Measurements from ENCODE around the gene STX1B. TPM values are rescaled to one million over a fixed set of nuclear protein-coding genes. Genes with fewer than 3 reads are reported as not detected.

The STX1B gene
- polyA plus RNA-seq, 1 donor (not counting 4 experiments of a cell fraction or from before 2014, with no cell fraction given): 0.34 TPM

DNA sequence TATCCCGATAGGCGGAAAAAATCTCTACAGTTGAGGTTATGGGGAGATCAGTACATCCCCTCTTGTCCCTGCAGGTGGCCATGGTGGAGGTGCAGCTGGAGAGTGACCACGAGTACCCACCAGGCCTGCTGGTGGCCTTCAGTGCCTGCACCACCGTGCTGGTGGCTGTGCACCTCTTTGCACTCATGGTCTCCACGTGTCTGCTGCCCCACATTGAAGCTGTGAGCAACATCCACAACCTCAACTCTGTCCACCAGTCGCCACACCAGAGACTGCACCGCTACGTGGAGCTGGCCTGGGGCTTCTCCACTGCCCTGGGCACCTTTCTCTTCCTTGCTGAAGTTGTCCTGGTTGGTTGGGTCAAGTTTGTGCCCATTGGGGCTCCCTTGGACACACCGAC, 57.3 kb downstream of the STX1B start:
- Histone ChIP-seq H3K9me1 (ENCODE audit: control insufficient read depth, extremely low read depth, insufficient read depth, low read length) (no peaks in the 10 kb centered on the region), H4K20me1 (ENCODE audit: control insufficient read depth, extremely low read depth, insufficient read depth, low read length) (no peaks in the 10 kb centered on the region), H3K27me3 (ENCODE audit: control insufficient read depth, extremely low read depth, insufficient read depth, low read length) (no peaks in the 10 kb centered on the region), H3K79me2 (ENCODE audit: control insufficient read depth, insufficient read depth, low read length) (no peaks in the 10 kb centered on the region), H3K4me2 (ENCODE audit: control insufficient read depth, extremely low read depth, insufficient read depth, low read depth, low read length) (no peak overlapping the region), H3K4me3 (ENCODE audit: control insufficient read depth in 2 of 3, extremely low read depth in 1 of 3, insufficient read depth in 2 of 3, low read depth in 1 of 3, low read length in 3 of 3) (no peak overlapping the region), H2AFZ (ENCODE audit: control insufficient read depth, low read length) (no peak overlapping the region), H3K36me3 (ENCODE audit: control insufficient read depth in 2 of 2, extremely low read depth in 1 of 2, insufficient read depth in 2 of 2, low read length in 2 of 2) (peaks cover 0 to 3% of the 10 kb centered on the region in 2 experiments), H3K4me1 (ENCODE audit: control insufficient read depth, extremely low read depth, insufficient read depth, low read length) (peaks cover 24% of the 10 kb centered on the region), H3K27ac (ENCODE audit: control insufficient read depth, insufficient read depth, low read length) (no peak overlapping the region), H3K9ac (ENCODE audit: control insufficient read depth, extremely low read depth, insufficient read depth, low read length) (no peak overlapping the region), H3K9me3 (ENCODE audit: control insufficient read depth, low read depth, low read length) (no peaks in the 10 kb centered on the region)
- TF ChIP-seq EZH2 (IDR thresholded peaks at IDR 0.05; ENCODE audit: low read length): no peak
- TF ChIP-seq, protein P1, sequence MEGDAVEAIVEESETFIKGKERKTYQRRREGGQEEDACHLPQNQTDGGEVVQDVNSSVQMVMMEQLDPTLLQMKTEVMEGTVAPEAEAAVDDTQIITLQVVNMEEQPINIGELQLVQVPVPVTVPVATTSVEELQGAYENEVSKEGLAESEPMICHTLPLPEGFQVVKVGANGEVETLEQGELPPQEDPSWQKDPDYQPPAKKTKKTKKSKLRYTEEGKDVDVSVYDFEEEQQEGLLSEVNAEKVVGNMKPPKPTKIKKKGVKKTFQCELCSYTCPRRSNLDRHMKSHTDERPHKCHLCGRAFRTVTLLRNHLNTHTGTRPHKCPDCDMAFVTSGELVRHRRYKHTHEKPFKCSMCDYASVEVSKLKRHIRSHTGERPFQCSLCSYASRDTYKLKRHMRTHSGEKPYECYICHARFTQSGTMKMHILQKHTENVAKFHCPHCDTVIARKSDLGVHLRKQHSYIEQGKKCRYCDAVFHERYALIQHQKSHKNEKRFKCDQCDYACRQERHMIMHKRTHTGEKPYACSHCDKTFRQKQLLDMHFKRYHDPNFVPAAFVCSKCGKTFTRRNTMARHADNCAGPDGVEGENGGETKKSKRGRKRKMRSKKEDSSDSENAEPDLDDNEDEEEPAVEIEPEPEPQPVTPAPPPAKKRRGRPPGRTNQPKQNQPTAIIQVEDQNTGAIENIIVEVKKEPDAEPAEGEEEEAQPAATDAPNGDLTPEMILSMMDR (optimal IDR thresholded peaks at IDR 0.05 in 1 of 3, IDR thresholded peaks at IDR 0.05 in 1 of 3, conservative IDR thresholded peaks at IDR 0.05 in 1 of 3; ENCODE audit: extremely low read depth in 1 of 3, insufficient read depth in 2 of 3, low read length in 3 of 3): no peak
- DNase-seq (ENCODE audit: low read depth, low spot score) (no peak), FAIRE-seq (no peak)
- dilution Hi-C loops (cut with MboI; ENCODE audit: extremely low pct_ligation_motif_present, low sequenced_read_pairs): no loop called here

GRCh38 chr16:30951750-30952149, 58.7 kb downstream of the STX1B start:
- FAIRE-seq (no peak), DNase-seq (ENCODE audit: low read depth, low spot score) (no peak)
- Histone ChIP-seq H3K4me1 (ENCODE audit: control insufficient read depth, extremely low read depth, insufficient read depth, low read length) (peaks cover 21% of the 10 kb centered on the region), H3K27ac (ENCODE audit: control insufficient read depth, insufficient read depth, low read length) (no peak overlapping the region), H4K20me1 (ENCODE audit: control insufficient read depth, extremely low read depth, insufficient read depth, low read length) (no peaks in the 10 kb centered on the region), H2AFZ (ENCODE audit: control insufficient read depth, low read length) (no peak overlapping the region), H3K9me3 (ENCODE audit: control insufficient read depth, low read depth, low read length) (no peaks in the 10 kb centered on the region), H3K9me1 (ENCODE audit: control insufficient read depth, extremely low read depth, insufficient read depth, low read length) (no peaks in the 10 kb centered on the region), H3K4me3 (ENCODE audit: control insufficient read depth in 2 of 3, extremely low read depth in 1 of 3, insufficient read depth in 2 of 3, low read depth in 1 of 3, low read length in 3 of 3) (no peak overlapping the region), H3K36me3 (ENCODE audit: control insufficient read depth in 2 of 2, extremely low read depth in 1 of 2, insufficient read depth in 2 of 2, low read length in 2 of 2) (peaks cover 3% of the 10 kb centered on the region in 2 experiments), H3K79me2 (ENCODE audit: control insufficient read depth, insufficient read depth, low read length) (no peaks in the 10 kb centered on the region), H3K4me2 (ENCODE audit: control insufficient read depth, extremely low read depth, insufficient read depth, low read depth, low read length) (no peak overlapping the region), H3K27me3 (ENCODE audit: control insufficient read depth, extremely low read depth, insufficient read depth, low read length) (no peaks in the 10 kb centered on the region), H3K9ac (ENCODE audit: control insufficient read depth, extremely low read depth, insufficient read depth, low read length) (no peak overlapping the region)
- dilution Hi-C loops (cut with MboI; ENCODE audit: extremely low pct_ligation_motif_present, low sequenced_read_pairs): no loop called here
- TF ChIP-seq, protein P1 (optimal IDR thresholded peaks at IDR 0.05 in 1 of 3, IDR thresholded peaks at IDR 0.05 in 1 of 3, conservative IDR thresholded peaks at IDR 0.05 in 1 of 3; ENCODE audit: extremely low read depth in 1 of 3, insufficient read depth in 2 of 3, low read length in 3 of 3): no peak
- TF ChIP-seq EZH2 (IDR thresholded peaks at IDR 0.05; ENCODE audit: low read length): no peak
